Measurements from ENCODE around the gene PDZK1IP1. TPM values are rescaled to one million over a fixed set of nuclear protein-coding genes. Genes with fewer than 3 reads are reported as not detected.

The PDZK1IP1 gene
- total and polyA plus RNA-seq, 7 donors = 31.9 to 291 (median 35.4) TPM; not detected in 4

GRCh38 chr1:47229886-47230691 lies 40.3 kb upstream of the PDZK1IP1 start:
- peak overlapping the region in 3 of 4 donors; percentile 27 to 39 (median 36) for H3K4me3 ChIP-seq
- H3K9me3 ChIP-seq = no peaks in the 10 kb centered on the region
- 10 to 12% methylated on average over 23 of the region's 23 CpGs for WGBS, 2 donors
- H3K4me1 ChIP-seq = peaks cover 0 to 48% (median 33%) of the 10 kb centered on the region in 4 donors
- intact Hi-C loops (cut with DNase I) = loop anchor here (5.0 kb wide), 1 partner anchor 102 kb away; the partner anchor contains the start of gene CMPK1
- H3K27me3 ChIP-seq = peaks cover 70 to 100% (median 88%) of the 10 kb centered on the region in 3 donors
- DNase-seq = no peak
- peak overlapping the region; percentile 13 to 64 (median 40) for H3K27ac ChIP-seq
- H3K36me3 ChIP-seq = no peaks in the 10 kb centered on the region
- TF ChIP-seq CTCF (IDR thresholded peaks at IDR 0.05) = no peak
- no peak for TF ChIP-seq POLR2A (IDR thresholded peaks at IDR 0.05)
- no peak for TF ChIP-seq POLR2AphosphoS5 (IDR thresholded peaks at IDR 0.05)
- TF ChIP-seq EP300 (IDR thresholded peaks at IDR 0.05) = no peak

GRCh38 chr1:47229031-47229885 lies 39.4 kb upstream of the PDZK1IP1 start:
- Histone ChIP-seq H3K9me3 (no peaks in the 10 kb centered on the region), H3K27ac (peak overlapping the region; percentile 13 to 64 (median 40)), H3K27me3 (peaks cover 72 to 100% (median 96%) of the 10 kb centered on the region in 3 donors), H3K4me1 (peaks cover 0 to 56% (median 39%) of the 10 kb centered on the region in 4 donors), H3K36me3 (no peaks in the 10 kb centered on the region), H3K4me3 (peak overlapping the region in 2 of 4 donors; percentile 1 to 19)
- intact Hi-C loops (cut with DNase I) = no loop called here
- peak in 1 of 4 donors; percentile 5 for TF ChIP-seq POLR2AphosphoS5 (IDR thresholded peaks at IDR 0.05)
- TF ChIP-seq EP300 (IDR thresholded peaks at IDR 0.05) = no peak
- WGBS, 2 donors = 15 to 20% methylated on average over 35 of the region's 35 CpGs
- DNase-seq = no peak

GRCh38 chr1:47228644-47229030 lies 38.8 kb upstream of the PDZK1IP1 start:
- 64 to 79% methylated on average over 12 of the region's 12 CpGs for WGBS, 2 donors
- H3K9me3 ChIP-seq = no peaks in the 10 kb centered on the region
- intact Hi-C loops (cut with DNase I) = no loop called here
- peak overlapping the region in 3 of 4 donors; percentile 40 to 64 (median 41) for H3K27ac ChIP-seq
- H3K27me3 ChIP-seq = peaks cover 76 to 100% (median 98%) of the 10 kb centered on the region in 3 donors
- H3K36me3 ChIP-seq = no peaks in the 10 kb centered on the region
- peak overlapping the region in 2 of 4 donors; percentile 1 to 19 for H3K4me3 ChIP-seq
- TF ChIP-seq POLR2A (IDR thresholded peaks at IDR 0.05) (no peak), POLR2AphosphoS5 (IDR thresholded peaks at IDR 0.05) (peak in 1 of 4 donors; percentile 18)
- H3K4me1 ChIP-seq = peaks cover 0 to 56% (median 39%) of the 10 kb centered on the region in 4 donors
- no peak for DNase-seq

- WGBS, 2 donors = 75 to 81% methylated on average over 7 of the region's 7 CpGs
- no peak for DNase-seq
- H3K36me3 ChIP-seq = no peaks in the 10 kb centered on the region
- intact Hi-C loops (cut with DNase I) = no loop called here
- H3K4me1 ChIP-seq = peaks cover 0 to 56% (median 39%) of the 10 kb centered on the region in 4 donors
- TF ChIP-seq CTCF (IDR thresholded peaks at IDR 0.05) = no peak
- TF ChIP-seq EP300 (IDR thresholded peaks at IDR 0.05) = no peak
- TF ChIP-seq POLR2A (IDR thresholded peaks at IDR 0.05) = no peak
- H3K27ac ChIP-seq = no peak overlapping the region
- no peak overlapping the region for H3K4me3 ChIP-seq
- H3K9me3 ChIP-seq = no peaks in the 10 kb centered on the region
- H3K27me3 ChIP-seq = peaks cover 76 to 100% (median 94%) of the 10 kb centered on the region in 3 donors
Measured at GRCh38 chr1:47227341-47228232, 37.8 kb upstream of the PDZK1IP1 start.

GRCh38 chr1:47226839-47227215 lies 37.0 kb upstream of the PDZK1IP1 start:
- Histone ChIP-seq H3K4me1 (peaks cover 0 to 49% (median 33%) of the 10 kb centered on the region in 4 donors), H3K27ac (no peak overlapping the region), H3K9me3 (no peaks in the 10 kb centered on the region), H3K4me3 (no peak overlapping the region), H3K36me3 (no peaks in the 10 kb centered on the region), H3K27me3 (peaks cover 69 to 100% (median 86%) of the 10 kb centered on the region in 3 donors)
- TF ChIP-seq POLR2A (IDR thresholded peaks at IDR 0.05) (no peak), POLR2AphosphoS5 (IDR thresholded peaks at IDR 0.05) (no peak), CTCF (IDR thresholded peaks at IDR 0.05) (no peak)
- intact Hi-C loops (cut with DNase I) = no loop called here
- DNase-seq = no peak
- WGBS, 2 donors = 53 to 75% methylated on average over 4 of the region's 4 CpGs
